ENCODE measurements around the gene RNF222.

The RNF222 gene

DNA sequence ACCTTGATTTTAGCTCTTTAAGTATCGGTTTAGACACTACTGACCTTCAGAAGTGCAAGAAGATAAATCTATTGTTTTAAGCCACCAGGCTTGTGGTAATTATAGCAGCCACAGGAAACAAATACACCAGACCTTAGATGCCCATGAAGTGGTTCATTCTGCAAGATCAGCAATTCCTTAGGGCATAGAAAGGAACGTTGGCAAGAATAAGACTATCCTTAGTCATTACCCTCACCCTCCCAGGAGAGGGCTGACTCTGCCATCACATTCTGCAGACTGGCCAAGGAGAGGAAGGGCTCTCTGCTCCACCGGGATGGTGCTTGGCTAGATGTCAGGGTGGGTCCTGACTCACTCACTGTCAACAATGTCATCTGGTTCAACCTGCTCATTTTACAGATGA lies 23.9 kb upstream of the RNF222 start:
- TF ChIP-seq POLR2A (IDR thresholded peaks at IDR 0.05; ENCODE audit: low read length) = no peak
- DNase-seq = no peak

DNA sequence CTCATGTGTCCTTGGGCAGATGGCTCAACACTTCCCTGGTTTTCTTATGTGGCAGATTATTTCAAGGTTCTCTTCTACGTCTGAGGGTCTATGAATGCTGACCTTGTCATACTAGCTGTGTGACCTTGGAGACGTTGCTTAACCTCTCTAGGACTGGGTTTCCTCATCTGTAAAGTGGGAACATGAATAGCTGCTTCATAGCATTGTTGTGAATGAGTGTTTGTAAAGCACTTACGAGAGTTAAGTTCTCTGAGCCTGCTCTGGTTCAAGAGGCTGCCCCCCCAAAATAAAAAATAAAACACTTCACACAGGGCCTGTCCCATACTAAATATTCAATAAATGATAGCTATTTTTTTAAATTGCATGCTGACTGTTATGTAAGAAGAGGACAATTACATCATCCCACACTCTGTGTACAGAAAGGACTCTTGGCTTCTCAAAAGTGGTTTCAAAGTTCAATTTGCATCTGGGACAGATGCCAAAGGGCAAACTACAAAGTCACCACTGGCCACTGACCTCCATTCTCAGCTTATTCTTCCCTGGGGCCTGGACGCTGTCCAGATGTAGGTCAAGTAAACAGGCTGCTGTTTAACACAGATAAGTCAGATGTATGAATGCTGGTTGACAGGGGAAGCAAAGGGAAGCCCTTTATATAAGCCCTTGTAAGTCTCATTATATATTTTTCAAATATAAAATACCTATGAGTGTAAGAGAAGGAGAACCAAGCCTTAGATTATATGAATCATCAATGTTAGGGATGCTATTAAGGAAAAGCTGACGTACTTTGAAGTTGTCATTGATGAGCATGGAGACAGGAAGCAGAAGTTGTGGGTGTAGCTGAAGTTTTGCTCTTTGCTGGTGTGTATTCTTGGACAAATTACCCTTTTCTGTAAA lies 22.7 kb upstream of the RNF222 start:
- TF ChIP-seq GATA1 (IDR thresholded peaks at IDR 0.05; ENCODE audit: low read depth, low read length) (no peak), POLR2A (IDR thresholded peaks at IDR 0.05; ENCODE audit: low read length) (peak; percentile 17)
- peak; percentile 95 to 97 for DNase-seq

DNA sequence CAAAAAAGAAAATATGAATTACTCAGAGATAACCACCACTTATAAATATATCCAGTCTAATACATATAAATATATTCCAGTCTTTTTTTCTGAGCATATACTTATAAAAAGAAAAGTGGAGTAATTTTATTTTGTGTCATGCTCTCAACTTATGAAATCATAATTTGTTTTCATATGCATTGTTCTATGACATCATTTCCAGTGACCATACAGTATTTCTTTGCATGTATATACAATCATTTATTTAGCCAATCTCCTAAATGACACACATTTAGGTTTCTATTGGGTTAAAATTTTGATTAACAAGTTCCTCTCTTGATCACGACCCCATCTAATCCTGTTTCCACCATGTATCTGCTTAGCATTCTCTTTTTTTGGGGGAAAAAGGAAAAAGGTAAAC lies 21.7 kb upstream of the RNF222 start:
- no peak for TF ChIP-seq GATA1 (IDR thresholded peaks at IDR 0.05; ENCODE audit: low read depth, low read length)
- no peak for TF ChIP-seq POLR2A (IDR thresholded peaks at IDR 0.05; ENCODE audit: low read length)
- DNase-seq = peak in 1 of 2 experiments; percentile 32

DNA sequence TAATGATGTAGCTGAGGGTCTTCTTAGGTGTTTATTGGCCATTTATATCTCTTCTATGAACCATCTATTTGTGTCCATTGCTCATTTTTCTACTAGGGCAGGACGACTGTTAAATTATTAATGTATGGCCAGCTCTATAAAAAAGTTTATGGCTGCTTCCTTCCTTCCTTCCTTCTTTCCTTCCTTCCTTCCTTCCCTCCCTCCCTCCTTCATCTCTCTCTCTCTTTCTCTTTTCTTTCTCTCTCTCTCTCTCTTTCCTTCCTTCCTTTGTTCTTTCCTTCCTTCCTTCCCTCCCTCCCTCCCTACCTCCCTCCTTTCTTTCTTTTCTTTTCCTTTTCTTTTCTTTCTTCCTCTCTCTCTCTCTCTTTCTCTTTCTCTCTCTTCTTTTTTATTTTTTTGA lies 20.8 kb upstream of the RNF222 start:
- DNase-seq = no peak
- TF ChIP-seq GATA1 (IDR thresholded peaks at IDR 0.05; ENCODE audit: low read depth, low read length) = no peak
- no peak for TF ChIP-seq POLR2A (IDR thresholded peaks at IDR 0.05; ENCODE audit: low read length)

DNA sequence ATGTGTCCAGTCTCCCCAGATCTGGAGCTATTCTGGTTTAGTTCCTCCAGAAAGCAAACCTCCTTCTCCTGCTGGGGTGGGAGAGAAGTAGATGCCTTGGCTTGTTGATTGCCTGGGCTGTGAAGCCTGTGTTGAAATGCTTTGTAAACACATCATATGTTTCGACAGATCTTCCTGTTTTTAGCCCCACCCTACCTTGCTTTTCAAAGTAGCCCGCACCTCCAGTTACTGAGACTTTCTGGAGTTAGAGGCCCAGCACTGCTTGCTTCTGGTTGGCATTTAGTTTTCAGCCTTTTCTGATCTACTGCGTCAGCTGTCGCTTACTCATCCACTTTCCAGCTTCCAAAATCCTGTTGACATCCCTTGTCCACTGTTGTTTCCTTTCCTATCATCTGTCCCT lies 20.2 kb upstream of the RNF222 start:
- peak; percentile 34 to 55 for DNase-seq
- TF ChIP-seq GATA1 (IDR thresholded peaks at IDR 0.05; ENCODE audit: low read depth, low read length) (no peak), POLR2A (IDR thresholded peaks at IDR 0.05; ENCODE audit: low read length) (no peak)

DNA sequence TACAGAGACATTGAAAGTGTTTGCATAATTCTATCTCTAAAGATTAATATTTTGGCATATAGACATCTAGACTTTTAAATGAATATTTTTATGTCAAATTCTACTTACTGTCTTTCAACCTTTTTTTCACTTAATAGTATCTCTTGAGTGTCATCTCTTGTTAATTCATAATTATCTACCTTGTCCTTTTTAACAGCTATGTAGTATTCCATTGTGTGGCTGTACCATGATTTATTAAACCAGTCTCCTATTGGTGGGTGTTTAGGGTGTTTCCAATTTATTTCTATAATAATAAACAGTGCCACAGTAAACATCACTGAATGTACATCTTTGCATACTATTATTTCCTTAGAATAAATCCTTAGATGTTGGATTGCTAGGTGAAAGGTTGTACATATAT lies 16.3 kb upstream of the RNF222 start:
- no peak for DNase-seq
- TF ChIP-seq GATA1 (IDR thresholded peaks at IDR 0.05; ENCODE audit: low read depth, low read length) (no peak), POLR2A (IDR thresholded peaks at IDR 0.05; ENCODE audit: low read length) (no peak)

DNA sequence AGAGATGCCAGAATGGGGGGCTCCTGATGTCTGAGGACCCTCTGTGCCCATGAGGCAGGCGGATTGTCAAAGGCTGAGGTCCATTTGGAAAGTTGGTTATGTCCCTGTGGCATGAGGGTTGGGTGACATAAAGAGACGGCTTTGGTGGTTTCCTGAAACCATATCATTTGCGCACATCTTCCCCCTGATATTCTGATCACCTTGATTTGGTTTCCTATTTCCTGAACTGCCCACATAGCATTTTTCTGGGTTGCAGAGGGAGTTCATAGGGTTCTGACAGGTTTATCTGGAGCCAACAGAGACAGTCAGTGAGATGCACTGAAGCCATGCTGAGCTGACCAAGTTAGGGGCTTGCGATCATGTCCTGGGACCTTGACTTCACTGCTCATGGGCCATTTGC lies 15.7 kb upstream of the RNF222 start:
- no peak for TF ChIP-seq GATA1 (IDR thresholded peaks at IDR 0.05; ENCODE audit: low read depth, low read length)
- TF ChIP-seq POLR2A (IDR thresholded peaks at IDR 0.05; ENCODE audit: low read length) = no peak
- DNase-seq = peak; percentile 49 to 50

DNA sequence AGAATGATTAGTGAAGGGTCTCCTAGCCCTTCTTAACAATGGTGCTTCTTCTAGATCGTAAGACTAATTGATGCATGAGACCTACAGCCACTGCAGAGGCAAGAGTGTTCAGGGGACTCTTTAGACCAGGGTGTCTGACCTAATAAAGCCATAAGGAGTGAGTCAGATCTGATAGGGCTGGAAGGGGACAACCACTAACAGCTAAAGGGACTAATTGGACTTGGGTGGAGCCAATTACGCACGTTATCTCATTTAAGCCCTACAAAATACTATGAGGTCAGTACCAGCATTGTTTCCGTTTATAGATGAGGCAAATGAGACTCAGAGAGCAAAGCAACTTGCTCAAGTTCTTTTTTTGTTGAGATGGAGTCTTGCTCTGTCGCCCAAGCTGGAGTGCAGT lies 14.5 kb upstream of the RNF222 start:
- TF ChIP-seq POLR2A (IDR thresholded peaks at IDR 0.05; ENCODE audit: low read length) = peak; percentile 72
- TF ChIP-seq GATA1 (IDR thresholded peaks at IDR 0.05; ENCODE audit: low read depth, low read length) = peak; percentile 57
- peak; percentile 90 to 93 for DNase-seq

DNA sequence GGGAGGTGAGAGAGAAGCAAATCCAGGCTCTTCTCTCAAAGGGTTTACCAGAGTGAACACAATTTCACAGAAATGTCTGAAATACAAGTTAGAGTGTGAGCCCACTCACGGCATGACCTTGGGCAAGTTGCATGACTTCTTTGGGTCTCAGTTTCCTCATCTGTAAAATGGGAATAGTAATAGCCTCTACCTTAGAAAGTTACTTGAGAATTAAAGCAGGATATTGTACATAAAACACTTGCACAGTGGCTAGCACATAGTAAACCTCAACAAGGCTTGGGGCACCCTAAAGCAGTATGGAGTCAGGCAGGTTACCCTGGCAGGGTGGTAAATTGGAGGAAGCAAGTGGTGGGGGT lies 13.2 kb upstream of the RNF222 start:
- TF ChIP-seq GATA1 (IDR thresholded peaks at IDR 0.05; ENCODE audit: low read depth, low read length) (no peak), POLR2A (IDR thresholded peaks at IDR 0.05; ENCODE audit: low read length) (no peak)
- no peak for DNase-seq

DNA sequence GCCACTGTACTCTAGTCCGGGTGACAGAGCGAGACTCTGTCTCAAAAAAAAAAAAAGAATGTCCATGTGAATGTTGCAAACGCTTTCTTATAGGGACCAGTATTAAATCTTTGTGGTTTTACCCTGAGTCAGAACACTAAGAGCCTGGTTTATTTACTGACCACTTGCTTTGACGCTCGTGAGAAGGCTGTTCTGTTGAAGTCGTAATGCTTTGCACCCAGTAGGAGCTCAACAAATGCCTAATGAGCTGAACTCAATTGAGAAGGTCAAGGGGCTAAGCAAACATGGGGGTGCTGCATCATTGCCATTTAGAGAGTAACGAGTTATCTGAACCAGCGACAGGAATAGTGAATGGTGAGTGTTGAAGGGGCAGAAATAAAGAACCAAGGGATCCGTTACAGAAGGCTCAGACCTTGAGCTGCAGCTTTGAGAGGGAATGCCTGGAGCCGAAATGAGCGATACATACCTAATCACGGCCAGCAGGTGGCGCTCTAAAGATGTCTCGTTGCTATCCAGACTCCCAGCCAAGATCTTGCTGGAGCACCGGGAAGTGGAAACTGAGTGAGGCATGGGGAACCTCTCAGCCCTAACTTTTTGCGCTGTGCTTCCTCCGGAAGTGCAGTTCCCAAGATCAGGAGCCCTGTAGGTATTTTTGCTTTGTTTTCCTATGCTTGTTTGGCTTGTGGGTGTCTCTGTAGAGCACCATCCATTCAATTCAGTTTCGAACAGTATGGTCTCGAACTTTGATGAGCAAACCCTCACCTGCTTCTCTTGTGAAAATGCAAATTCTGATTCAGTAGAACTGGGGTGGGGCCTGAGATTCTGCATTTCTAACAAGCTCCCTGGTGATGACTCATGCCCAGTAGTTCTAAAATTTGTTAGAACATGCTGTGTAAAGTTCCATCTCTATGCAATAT lies 12.6 kb upstream of the RNF222 start:
- DNase-seq = peak; percentile 83 to 92
- TF ChIP-seq GATA1 (IDR thresholded peaks at IDR 0.05; ENCODE audit: low read depth, low read length) = no peak
- no peak for TF ChIP-seq POLR2A (IDR thresholded peaks at IDR 0.05; ENCODE audit: low read length)

DNA sequence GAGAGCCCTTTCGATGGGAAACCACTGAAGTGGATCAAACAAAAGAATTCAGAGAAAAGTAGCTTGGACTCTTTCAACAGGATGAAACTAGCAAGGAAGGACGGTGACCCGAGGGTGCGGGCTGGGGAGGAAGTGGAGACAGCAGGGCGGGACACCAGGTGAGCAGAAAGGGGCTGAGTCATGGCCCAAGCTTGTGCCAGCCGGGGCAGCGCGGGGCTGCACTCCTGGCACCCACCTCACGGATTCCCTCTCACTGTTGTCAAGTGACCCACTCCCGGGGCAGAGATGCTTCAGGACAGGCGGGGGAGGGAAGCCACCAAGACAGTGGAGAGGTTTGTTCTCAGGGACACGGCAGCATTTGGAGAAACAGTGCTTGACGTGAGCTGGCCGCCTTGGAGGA lies 10.7 kb upstream of the RNF222 start:
- TF ChIP-seq GATA1 (IDR thresholded peaks at IDR 0.05; ENCODE audit: low read depth, low read length) = no peak
- TF ChIP-seq POLR2A (IDR thresholded peaks at IDR 0.05; ENCODE audit: low read length) = no peak
- DNase-seq = no peak

DNA sequence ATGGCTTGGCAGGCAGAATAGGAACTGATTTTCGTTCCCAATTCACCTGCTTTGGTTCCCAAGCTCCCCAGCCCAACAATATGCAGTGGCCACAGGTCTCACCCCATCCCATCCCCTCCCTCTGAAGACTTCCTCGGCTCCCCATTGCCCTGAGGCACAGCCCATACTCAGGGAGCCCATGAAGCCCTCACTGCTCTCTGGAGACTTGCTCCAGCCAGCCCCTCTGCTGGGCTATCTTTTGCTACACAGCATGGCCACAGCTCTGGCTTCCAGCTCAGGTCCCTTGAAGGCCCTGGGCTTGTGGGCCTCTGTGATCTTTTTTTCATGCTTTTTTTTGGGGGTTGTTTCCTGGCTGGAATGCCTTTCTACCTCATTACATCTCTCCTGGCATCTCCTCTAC lies 8.5 kb upstream of the RNF222 start:
- no peak for DNase-seq
- TF ChIP-seq POLR2A (IDR thresholded peaks at IDR 0.05; ENCODE audit: low read length) (no peak), GATA1 (IDR thresholded peaks at IDR 0.05; ENCODE audit: low read depth, low read length) (no peak)

DNA sequence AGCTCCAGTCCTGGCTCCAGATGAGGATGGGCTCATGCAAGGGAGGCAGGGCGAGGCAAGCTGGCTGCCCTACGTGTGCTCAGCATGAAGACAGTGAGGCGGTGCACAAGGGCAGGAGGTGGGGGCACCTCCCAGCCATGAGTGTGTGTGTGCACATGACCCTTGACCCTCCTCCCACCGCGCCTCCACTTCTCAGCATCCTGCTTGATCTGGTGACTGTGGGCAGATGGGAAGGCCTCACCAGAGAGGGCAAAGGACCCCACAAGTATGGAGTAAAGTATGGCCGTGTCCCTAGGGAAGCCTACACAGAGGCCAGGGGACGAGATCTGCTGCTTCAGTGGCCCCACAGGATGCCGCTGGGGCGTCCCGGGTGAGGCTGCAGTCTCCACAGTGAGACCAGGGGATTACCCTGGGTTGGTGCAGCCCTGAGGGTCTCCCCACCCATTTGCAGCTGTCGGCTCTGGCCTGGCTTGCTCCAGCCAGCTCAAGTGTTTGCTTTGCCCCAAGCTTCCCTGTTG lies 7.9 kb upstream of the RNF222 start:
- TF ChIP-seq POLR2A (IDR thresholded peaks at IDR 0.05; ENCODE audit: low read length) (no peak), GATA1 (IDR thresholded peaks at IDR 0.05; ENCODE audit: low read depth, low read length) (no peak)
- DNase-seq = no peak

DNA sequence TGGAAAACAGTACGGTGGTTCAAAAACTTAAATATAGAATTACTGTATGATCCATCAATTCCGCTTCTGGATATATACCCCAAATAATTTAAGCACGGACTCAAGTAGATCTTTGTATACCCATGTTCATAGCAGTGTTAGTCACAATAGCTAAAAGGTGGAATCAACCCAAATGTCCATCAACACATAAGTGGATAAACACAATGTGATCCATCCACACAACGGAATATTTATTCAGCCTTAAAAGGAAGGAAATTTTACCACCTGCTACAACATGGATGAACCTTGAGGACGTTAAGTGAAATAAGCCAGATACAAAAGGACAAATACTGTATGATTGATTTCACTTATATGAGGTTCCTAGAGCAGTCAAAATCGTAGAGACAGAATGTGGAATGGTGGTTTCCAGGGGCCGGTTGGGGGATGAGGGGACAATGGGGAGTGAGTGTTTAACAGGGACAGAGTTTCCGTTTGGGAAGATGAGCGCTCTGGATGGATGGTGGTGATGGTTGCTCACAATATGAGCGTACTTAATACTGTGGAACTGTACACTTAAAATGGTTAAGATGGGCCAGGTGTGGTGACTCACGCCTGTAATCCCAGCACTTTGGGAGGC lies 5.4 kb upstream of the RNF222 start:
- TF ChIP-seq GATA1 (IDR thresholded peaks at IDR 0.05; ENCODE audit: low read depth, low read length) (no peak), POLR2A (IDR thresholded peaks at IDR 0.05; ENCODE audit: low read length) (no peak)
- no peak for DNase-seq
